SU-DHL-6 (cell line): ENCODE data around the gene FUS.
"Not testable (repeated sequence)": the region's sequence is repeated elsewhere in the genome, so short reads cannot be mapped to it uniquely, and the experiment has no call there.

ENCODE experiments used
- H2AFZ ChIP-seq: fragments of 200-600 bp; sonication (generic); 2 replicates; pipeline ENCODE4 v1.6.1; 2014; ENCODE audit warnings: low read depth, mild to moderate bottlenecking, moderate library complexity, mixed read lengths, antibody characterized with exemption, low read length; ENCODE audit not compliant: severe bottlenecking
- H3F3A ChIP-seq: fragments of 200-600 bp; shearing (Covaris generic); 2 replicates; pipeline ENCODE4 v1.6.0; 2016; ENCODE audit warnings: antibody characterized with exemption, mild to moderate bottlenecking; ENCODE audit not compliant: insufficient read depth
- H3K27ac ChIP-seq: fragments of 200-600 bp; sonication (generic); 2 replicates; pipeline ENCODE4 v1.5.1; 2016; ENCODE audit warnings: low read depth, mild to moderate bottlenecking, low read length, moderate library complexity, mixed read lengths
- H3K27me3 ChIP-seq: fragments of 200-600 bp; sonication (generic), shearing (Covaris generic); 2 replicates; pipeline ENCODE4 v1.6.0; 2014; ENCODE audit warnings: mild to moderate bottlenecking, low read length
- H3K36me3 ChIP-seq: fragments of 200-600 bp; sonication (generic); 2 replicates; pipeline ENCODE4 v1.6.1; 2014; ENCODE audit warnings: mild to moderate bottlenecking, low read length, mixed read lengths
- H3K4me2 ChIP-seq: fragments of 300-600, 200-600 bp; shearing (Covaris generic), sonication (generic); 2 replicates; pipeline ENCODE4 v1.6.0; 2014; ENCODE audit warnings: low read length, low read depth, mild to moderate bottlenecking; ENCODE audit not compliant: poor library complexity, severe bottlenecking
- H3K4me3 ChIP-seq: fragments of 200-600 bp; sonication (generic); 2 replicates; pipeline ENCODE4 v1.5.1; 2014; ENCODE audit warnings: antibody characterized with exemption, low read length, mild to moderate bottlenecking, mixed read lengths; ENCODE audit not compliant: insufficient read depth, poor library complexity, severe bottlenecking
- H3K79me2 ChIP-seq: fragments of 200-600 bp; sonication (generic); 2 replicates; pipeline ENCODE4 v1.6.1; 2014; ENCODE audit warnings: mild to moderate bottlenecking, low read length, moderate library complexity; ENCODE audit not compliant: insufficient read depth
- H3K9ac ChIP-seq: fragments of 200-600 bp; sonication (generic); 2 replicates; pipeline ENCODE4 v1.7.0; 2014; ENCODE audit warnings: mild to moderate bottlenecking, low read length
- H3K9me2 ChIP-seq: fragments of 200-600 bp; sonication (generic); replicated peaks from 2 replicates; pipeline ENCODE4 v1.6.1; 2014; ENCODE audit warnings: low read length; ENCODE audit not compliant: insufficient read depth
- H3K9me3 ChIP-seq: fragments of 200-600 bp; sonication (generic); 2 replicates; pipeline ENCODE4 v1.6.1; 2014; ENCODE audit warnings: low read length, mixed read lengths; ENCODE audit not compliant: insufficient read depth
- H4K20me1 ChIP-seq: fragments of 200-600 bp; sonication (generic); 2 replicates; pipeline ENCODE4 v1.6.1; 2014; ENCODE audit warnings: low read depth, mild to moderate bottlenecking, antibody characterized with exemption, low read length, moderate library complexity, mixed read lengths
- CTCF ChIP-seq: fragments of 200-600 bp; sonication (generic); IDR thresholded peaks from one replicate; pipeline ENCODE4 v1.5.1; 2017; ENCODE audit warnings: antibody characterized with exemption, mild to moderate bottlenecking, low read length, moderate library complexity; ENCODE audit not compliant: insufficient read depth, poor library complexity, severe bottlenecking
- EZH2phosphoT487 ChIP-seq: fragments of 200-600 bp; sonication (generic), shearing (Covaris generic); conservative IDR thresholded peaks from 2 replicates; pipeline ENCODE4 v1.6.1; 2018; ENCODE audit warnings: mild to moderate bottlenecking, antibody characterized with exemption, low read length, moderate library complexity, mixed read lengths

FUS gene

GRCh38 chr16:31196324-31197088 lies 16.6 kb downstream of the FUS start:
- Histone ChIP-seq H3K27ac (no peak overlapping the region), H3F3A (peaks cover 86% of the 10 kb centered on the region), H3K27me3 (no peaks in the 10 kb centered on the region), H3K36me3 (peaks cover 27% of the 10 kb centered on the region), H2AFZ (no peak overlapping the region), H3K4me3 (no peak overlapping the region), H3K9me2 (no peaks in the 10 kb centered on the region), H3K79me2 (no peaks in the 10 kb centered on the region), H3K4me2 (no peak overlapping the region), H4K20me1 (peaks cover 16% of the 10 kb centered on the region; the same call in 1 of the 2 replicates), H3K9ac (no peak overlapping the region), H3K9me3 (no peaks in the 10 kb centered on the region)
- TF ChIP-seq EZH2phosphoT487 (no peak), CTCF (no peak)

- Histone ChIP-seq H3K79me2 (no peaks in the 10 kb centered on the region), H3K4me3 (no peak overlapping the region), H4K20me1 (peaks cover 6% of the 10 kb centered on the region; the same call in 1 of the 2 replicates), H3K9me3 (no peaks in the 10 kb centered on the region), H3F3A (peaks cover 70% of the 10 kb centered on the region), H3K4me2 (no peak overlapping the region), H3K27ac (no peak overlapping the region), H3K9ac (no peak overlapping the region), H3K9me2 (no peaks in the 10 kb centered on the region), H3K36me3 (peaks cover 15% of the 10 kb centered on the region), H3K27me3 (no peaks in the 10 kb centered on the region), H2AFZ (no peak overlapping the region)
- TF ChIP-seq EZH2phosphoT487 (no peak), CTCF (no peak)
These were observed 18.4 kb downstream of the FUS start for GRCh38 chr16:31198207-31198882.

- H3K27ac ChIP-seq: no peak overlapping the region
- no peaks in the 10 kb centered on the region for H3K9me3 ChIP-seq
- H3K79me2 ChIP-seq: no peaks in the 10 kb centered on the region
- no peak overlapping the region for H3K9ac ChIP-seq
- H3K36me3 ChIP-seq: peaks cover 6% of the 10 kb centered on the region
- no peaks in the 10 kb centered on the region for H3K9me2 ChIP-seq
- H3K4me2 ChIP-seq: no peak overlapping the region
- no peak for TF ChIP-seq CTCF
- no peak for TF ChIP-seq EZH2phosphoT487
- H2AFZ ChIP-seq: no peak overlapping the region
- H3K4me3 ChIP-seq: no peak overlapping the region
- peaks cover 6% of the 10 kb centered on the region; the same call in 1 of the 2 replicates for H4K20me1 ChIP-seq
- H3K27me3 ChIP-seq: no peaks in the 10 kb centered on the region
- peaks cover 59% of the 10 kb centered on the region for H3F3A ChIP-seq
These were observed 19.6 kb downstream of the FUS start for GRCh38 chr16:31199430-31200041.

GRCh38 chr16:31200111-31200510 lies 20.2 kb downstream of the FUS start:
- not testable (repeated sequence) for H3K79me2 ChIP-seq, H3K9me3 ChIP-seq, H3K9ac ChIP-seq, H3K27ac ChIP-seq, H2AFZ ChIP-seq, H3K9me2 ChIP-seq, H3K27me3 ChIP-seq, H3K36me3 ChIP-seq, H3K4me2 ChIP-seq, H3K4me3 ChIP-seq, H4K20me1 ChIP-seq
- peaks cover 54% of the 10 kb centered on the region for H3F3A ChIP-seq
